AG04449 (cell line): ENCODE results near the gene TGFBR3.

Source experiments
- CTCF ChIA-PET: fragments of 350-600 bp; formaldehyde crosslinking; extraction: SDS; loops from one replicate; lab custom pipeline; 2021; ENCODE audit warnings: antibody characterized with exemption; lab: Yijun Ruan, JAX
- POLR2A ChIA-PET: fragments of 400-600, 350-600 bp; formaldehyde crosslinking; extraction: SDS; loops from one replicate; lab custom pipeline; 2020; ENCODE audit warnings: antibody characterized with exemption, inconsistent platforms; lab: Yijun Ruan, JAX
- DNase-seq: peaks from one replicate; pipeline ENCODE4 v3.0.0-alpha.2; 2010; ENCODE audit warnings: low read depth, low spot score
- H3K4me3 ChIP-seq: 2 replicates; pipeline ENCODE4 v1.5.1; 2011; ENCODE audit warnings: low read depth, mild to moderate bottlenecking, control low read depth, low read length
- TF ChIP-seq, protein P1 (sequence below): IDR thresholded peaks from one replicate; pipeline ENCODE4 v1.5.1; 2011; ENCODE audit warnings: mild to moderate bottlenecking, moderate library complexity, low read length, control low read depth, inconsistent platforms; ENCODE audit not compliant: insufficient read depth; ENCODE audit errors: missing control alignments

Gene TGFBR3

DNA sequence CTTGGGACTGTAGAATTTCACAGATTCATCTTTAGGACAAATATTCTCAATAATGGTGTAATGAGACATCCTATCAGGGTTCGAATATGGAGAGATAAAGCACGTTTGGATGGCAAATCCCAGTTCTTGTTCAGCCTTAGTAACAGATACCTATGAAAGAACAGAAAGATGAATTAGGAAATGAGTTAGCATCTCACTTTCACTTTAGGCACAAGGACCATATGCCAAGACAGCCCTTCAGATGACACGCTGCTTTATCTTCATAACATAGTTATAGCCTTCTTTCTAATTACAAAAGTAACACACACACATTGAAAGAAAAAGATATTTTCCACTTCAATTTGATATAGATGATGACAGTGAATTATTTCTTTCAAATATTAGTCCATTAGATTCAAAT, 173.6 kb downstream of the TGFBR3 start:
- TF ChIP-seq, protein P1, sequence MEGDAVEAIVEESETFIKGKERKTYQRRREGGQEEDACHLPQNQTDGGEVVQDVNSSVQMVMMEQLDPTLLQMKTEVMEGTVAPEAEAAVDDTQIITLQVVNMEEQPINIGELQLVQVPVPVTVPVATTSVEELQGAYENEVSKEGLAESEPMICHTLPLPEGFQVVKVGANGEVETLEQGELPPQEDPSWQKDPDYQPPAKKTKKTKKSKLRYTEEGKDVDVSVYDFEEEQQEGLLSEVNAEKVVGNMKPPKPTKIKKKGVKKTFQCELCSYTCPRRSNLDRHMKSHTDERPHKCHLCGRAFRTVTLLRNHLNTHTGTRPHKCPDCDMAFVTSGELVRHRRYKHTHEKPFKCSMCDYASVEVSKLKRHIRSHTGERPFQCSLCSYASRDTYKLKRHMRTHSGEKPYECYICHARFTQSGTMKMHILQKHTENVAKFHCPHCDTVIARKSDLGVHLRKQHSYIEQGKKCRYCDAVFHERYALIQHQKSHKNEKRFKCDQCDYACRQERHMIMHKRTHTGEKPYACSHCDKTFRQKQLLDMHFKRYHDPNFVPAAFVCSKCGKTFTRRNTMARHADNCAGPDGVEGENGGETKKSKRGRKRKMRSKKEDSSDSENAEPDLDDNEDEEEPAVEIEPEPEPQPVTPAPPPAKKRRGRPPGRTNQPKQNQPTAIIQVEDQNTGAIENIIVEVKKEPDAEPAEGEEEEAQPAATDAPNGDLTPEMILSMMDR, result no peak
- ChIA-PET CTCF (interaction anchor here (0.9 to 1.8 kb wide), 4 partner anchors 9 to 215 kb away, joined by 3 to 4 read pairs (median 4); no protein-coding TSS in a partner anchor), POLR2A (no interaction called here)
- no peak for DNase-seq
- H3K4me3 ChIP-seq, result no peak overlapping the region

GRCh38 chr1:91711504-91712247, 174.3 kb downstream of the TGFBR3 start:
- no peak overlapping the region for H3K4me3 ChIP-seq
- DNase-seq, result no peak
- ChIA-PET POLR2A (no interaction called here), CTCF (interaction anchor here (0.5 to 1.5 kb wide), 3 partner anchors 11 to 570 kb away, joined by 3 to 4 read pairs (median 3); no protein-coding TSS in a partner anchor)
- TF ChIP-seq, protein P1, result no peak

GRCh38 chr1:91710261-91710660, 175.7 kb downstream of the TGFBR3 start:
- TF ChIP-seq, protein P1, result no peak
- ChIA-PET POLR2A (no interaction called here), CTCF (interaction anchor here (1.0 kb wide), 1 partner anchor 137 kb away, joined by 3 read pairs; no protein-coding TSS in a partner anchor)
- DNase-seq, result no peak
- no peak overlapping the region for H3K4me3 ChIP-seq

DNA sequence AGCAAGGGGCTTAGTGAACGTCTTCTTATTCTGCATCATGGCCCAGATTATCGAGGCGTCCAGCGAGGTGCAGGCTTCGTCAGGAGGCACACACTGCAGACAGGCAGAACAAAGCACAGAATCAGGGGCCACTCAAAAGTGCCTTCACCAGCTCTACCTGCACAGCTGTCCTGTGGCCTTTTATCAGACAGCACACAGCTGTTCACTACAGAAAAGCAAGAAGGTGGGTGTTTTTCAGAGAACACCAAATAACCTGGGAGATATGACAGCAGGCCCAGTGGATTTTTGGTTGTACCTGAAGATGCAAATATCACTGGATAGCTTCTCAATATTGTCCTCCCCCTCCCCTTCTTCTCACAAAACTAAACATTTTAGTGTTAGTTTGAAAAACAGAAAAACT, 177.3 kb downstream of the TGFBR3 start:
- TF ChIP-seq, protein P1, result no peak
- H3K4me3 ChIP-seq, result no peak overlapping the region
- no peak for DNase-seq
- ChIA-PET CTCF (interaction anchor here (0.6 kb wide), 1 partner anchor 175 kb away, joined by 3 read pairs; no protein-coding TSS in a partner anchor), POLR2A (no interaction called here)

DNA sequence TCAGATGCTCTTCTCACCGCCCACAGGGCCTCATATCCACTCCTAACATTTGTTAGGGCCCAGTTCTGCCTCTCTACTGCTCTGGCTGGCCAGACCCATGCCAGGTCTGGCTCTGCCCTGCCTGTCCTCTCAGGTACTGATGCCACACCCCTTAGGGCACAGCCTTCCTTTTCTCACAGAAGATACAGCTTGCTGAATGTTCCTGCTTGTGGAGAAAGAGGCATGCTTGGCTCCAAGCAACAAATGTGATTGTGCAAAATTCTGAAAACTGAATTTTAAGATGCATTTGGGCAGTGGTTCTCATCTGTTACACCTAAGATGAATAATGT, 178.1 kb downstream of the TGFBR3 start:
- no peak for DNase-seq
- TF ChIP-seq, protein P1, result no peak
- no peak overlapping the region for H3K4me3 ChIP-seq
- ChIA-PET CTCF (interaction anchor here (1.0 to 1.1 kb wide), 2 partner anchors 20 to 104 kb away, joined by 3 to 4 read pairs; no protein-coding TSS in a partner anchor), POLR2A (interaction anchor here (0.6 kb wide), 1 partner anchor 85 kb away, joined by 3 read pairs; no protein-coding TSS in a partner anchor)

GRCh38 chr1:91707114-91707889, 178.6 kb downstream of the TGFBR3 start:
- H3K4me3 ChIP-seq, result no peak overlapping the region
- DNase-seq, result no peak
- ChIA-PET POLR2A (no interaction called here), CTCF (interaction anchor here (1.0 to 1.1 kb wide), 2 partner anchors 21 to 103 kb away, joined by 3 to 4 read pairs; no protein-coding TSS in a partner anchor)
- TF ChIP-seq, protein P1, result no peak
